Mesodermal cell (in vitro differentiated cells): Measurements from ENCODE around the gene VPS4A.

Experiments
- H3K27ac ChIP-seq: 2 replicates; pipeline ENCODE4 v1.7.0; 2013; ENCODE audit warnings: mild to moderate bottlenecking, low read depth, low read length, moderate library complexity; ENCODE audit not compliant: severe bottlenecking
- H3K36me3 ChIP-seq: 2 replicates; pipeline ENCODE4 v1.7.1; 2013; ENCODE audit warnings: mild to moderate bottlenecking, low read length, moderate library complexity; ENCODE audit not compliant: control insufficient read depth, insufficient read depth
- H3K4me1 ChIP-seq: one replicate; pipeline ENCODE4 v1.7.1; 2013; ENCODE audit warnings: mild to moderate bottlenecking, low read length; ENCODE audit not compliant: insufficient read depth, control insufficient read depth, poor library complexity, severe bottlenecking
- H3K4me3 ChIP-seq: 2 replicates; pipeline ENCODE4 v1.7.0; 2013; ENCODE audit warnings: low read length, control low read depth, mild to moderate bottlenecking; ENCODE audit not compliant: insufficient read depth, poor library complexity, severe bottlenecking; ENCODE audit errors: extremely low read depth
- H3K9me3 ChIP-seq: 2 replicates; pipeline ENCODE4 v1.7.1; 2013; ENCODE audit warnings: mild to moderate bottlenecking, low read length, moderate library complexity; ENCODE audit not compliant: control insufficient read depth
- WGBS, 2 experiments: methylation state at CpG; one replicate each; pipeline ENCODE4 v1.1.5; 2013; ENCODE audit warnings: missing lambda C conversion rate in 2 of 2; ENCODE audit not compliant: insufficient coverage in 2 of 2; 5-methylcytosine and 5-hydroxymethylcytosine counted together

The VPS4A gene

DNA sequence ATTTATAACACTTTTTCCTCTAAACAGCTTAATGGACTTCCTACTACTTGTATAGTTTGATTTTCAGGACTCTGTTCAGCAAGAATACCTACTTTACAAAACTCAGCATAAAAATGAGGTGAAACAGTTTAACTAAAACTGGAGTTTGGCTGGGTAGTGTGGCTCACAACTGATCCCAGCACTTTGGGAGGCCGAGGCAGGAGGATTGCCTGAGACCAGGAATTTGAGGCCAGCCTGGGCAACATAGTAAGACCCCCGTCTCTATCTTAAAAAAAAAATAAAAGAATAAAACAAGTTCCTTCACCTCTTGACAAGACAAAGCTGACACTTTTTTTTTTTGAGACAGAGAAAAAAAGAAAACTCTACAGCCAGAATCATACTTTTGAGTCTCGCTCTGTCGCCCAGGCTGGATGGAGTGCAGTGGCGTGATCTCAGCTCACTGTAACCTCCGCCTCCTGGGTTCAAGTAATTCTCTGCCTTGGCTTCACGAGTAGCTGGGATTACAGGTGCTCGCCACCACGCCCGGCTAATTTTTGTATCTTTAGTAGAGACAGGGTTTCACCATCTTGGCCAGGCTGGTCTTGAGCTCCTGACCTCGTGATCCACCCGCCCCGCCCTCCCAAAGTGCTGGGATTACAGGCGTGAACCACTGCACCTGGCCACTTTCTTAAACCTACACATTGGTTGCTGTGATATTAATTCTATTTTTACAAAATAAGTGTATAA lies 16.6 kb downstream of the VPS4A start:
- Histone ChIP-seq H3K27ac (no peak overlapping the region), H3K9me3 (no peaks in the 10 kb centered on the region), H3K4me3 (no peak overlapping the region), H3K4me1 (peaks cover 23% of the 10 kb centered on the region), H3K36me3 (peaks cover 74% of the 10 kb centered on the region)
- WGBS, 2 experiments: 96 to 100% methylated on average over 3 to 10 of the region's 14 CpGs

DNA sequence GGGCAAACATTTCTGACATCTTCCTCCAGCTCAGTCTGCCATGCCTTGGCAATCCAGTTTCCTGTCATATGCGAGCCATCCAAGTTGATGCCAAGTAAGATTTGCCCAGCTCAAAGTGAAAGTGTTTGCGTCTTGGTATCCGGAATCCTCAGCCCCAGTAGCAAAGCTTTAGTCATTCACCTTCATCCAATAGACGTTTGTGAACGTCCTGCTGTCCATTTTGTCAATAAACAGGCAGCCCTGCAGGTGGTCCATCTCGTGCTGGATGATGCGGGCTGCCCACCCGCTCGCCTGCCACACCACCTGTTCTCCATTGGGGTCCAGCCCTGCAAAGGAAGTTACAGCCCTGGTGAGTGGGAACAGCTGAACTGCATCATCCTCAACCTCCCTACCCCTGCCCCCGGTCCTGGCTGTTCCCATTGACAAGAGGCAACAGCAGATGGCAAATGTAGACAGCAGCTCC lies 17.7 kb downstream of the VPS4A start:
- no peak overlapping the region for H3K27ac ChIP-seq
- H3K36me3 ChIP-seq: peaks cover 74% of the 10 kb centered on the region
- no peaks in the 10 kb centered on the region for H3K9me3 ChIP-seq
- WGBS, 2 experiments: 83 to 89% methylated on average over 8 to 10 of the region's 10 CpGs
- H3K4me1 ChIP-seq: peaks cover 23% of the 10 kb centered on the region
- peak overlapping the region; percentile 71 for H3K4me3 ChIP-seq

DNA sequence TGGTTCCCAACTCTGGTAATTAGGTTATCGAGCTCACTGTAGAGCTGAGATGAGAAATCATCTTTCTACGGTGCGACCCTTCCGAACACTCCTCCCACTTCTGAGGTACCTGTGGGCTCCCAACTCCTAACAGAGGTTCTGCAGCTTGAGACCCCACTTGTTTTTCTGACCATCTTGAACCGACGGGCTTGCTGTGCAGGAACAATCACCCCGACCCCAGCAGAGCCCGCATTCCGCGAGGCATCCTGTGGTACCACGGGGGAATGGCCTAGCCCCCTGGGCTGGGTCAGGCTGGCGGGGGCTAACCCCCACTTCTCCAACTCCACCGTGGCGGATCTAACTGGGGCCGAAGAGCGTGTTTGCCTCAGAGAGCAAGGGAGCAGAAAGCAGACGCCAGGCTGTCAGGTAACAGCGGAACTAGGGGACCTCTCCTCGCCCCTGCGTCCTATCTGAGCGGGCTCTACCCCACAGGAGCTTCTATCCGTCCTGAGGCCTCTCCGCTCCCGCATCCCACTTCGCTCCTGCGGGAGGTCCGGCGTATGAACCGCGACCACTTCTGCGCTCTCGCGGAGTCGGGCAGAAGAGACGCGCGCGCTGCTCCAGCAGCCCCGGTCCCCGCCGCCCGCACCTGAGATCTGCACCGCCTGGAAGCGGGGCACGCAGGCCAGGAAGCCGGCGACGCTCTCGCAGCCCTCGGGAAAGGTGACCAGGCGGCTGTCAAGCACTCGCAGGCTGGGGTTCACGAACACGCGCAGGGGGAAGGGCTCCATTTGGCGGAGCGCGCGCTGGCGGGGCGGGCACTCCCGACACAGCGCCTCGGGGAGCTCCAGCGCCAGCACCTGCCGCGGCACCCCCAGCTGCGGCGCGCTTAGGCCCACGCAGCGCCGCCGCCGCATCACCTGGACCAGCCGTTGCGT lies 18.5 kb downstream of the VPS4A start:
- Histone ChIP-seq H3K27ac (peak overlapping the region; percentile 45), H3K9me3 (no peaks in the 10 kb centered on the region), H3K4me1 (peaks cover 17% of the 10 kb centered on the region), H3K4me3 (peak overlapping the region; percentile 71), H3K36me3 (peaks cover 74% of the 10 kb centered on the region)
- 5 to 9% methylated on average over 69 to 72 of the region's 77 CpGs for WGBS, 2 experiments

DNA sequence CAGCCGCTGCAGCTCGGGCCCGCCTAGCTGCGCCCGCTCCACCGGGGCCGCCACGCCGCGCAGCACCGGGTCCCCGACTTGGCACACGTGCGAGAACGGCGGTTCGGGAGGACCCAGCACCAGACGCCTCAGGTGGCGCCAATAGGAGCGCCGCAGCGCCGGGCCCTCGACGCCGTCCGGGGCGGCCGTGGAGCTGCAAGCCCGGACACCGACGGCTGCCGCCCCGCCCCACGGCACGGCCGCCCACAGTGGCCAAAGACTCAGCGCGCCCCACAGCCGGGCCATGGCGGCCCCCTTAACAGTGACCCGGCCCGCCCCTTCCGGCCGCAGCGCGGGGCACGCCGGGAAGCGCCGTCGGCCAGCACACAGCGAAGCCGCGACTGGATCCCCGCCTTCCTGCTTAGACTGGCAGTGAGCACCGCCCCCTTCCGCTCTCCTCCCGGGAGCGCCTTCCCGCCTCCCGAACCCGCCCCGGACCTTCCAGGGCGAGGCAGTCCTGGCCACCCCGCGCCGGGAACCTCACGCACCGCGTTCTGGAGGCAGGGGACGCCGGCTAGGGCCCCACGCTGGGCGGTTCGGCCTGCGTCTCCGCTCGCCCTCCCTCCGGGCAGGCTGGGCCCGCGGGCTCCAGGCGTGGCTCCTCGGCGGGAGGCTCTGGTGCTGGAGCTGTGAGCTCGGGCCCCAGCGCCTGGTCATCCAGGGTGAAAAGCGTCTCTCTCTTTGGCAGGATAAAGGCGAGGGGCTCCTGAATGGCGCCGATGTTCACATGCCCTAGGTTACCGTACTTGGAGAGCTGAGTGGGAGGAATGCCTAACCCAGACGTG lies 19.3 kb downstream of the VPS4A start, which contains the start of gene PDF:
Gene PDF, minus strand, starts transcription at position 303 of the 824 bp plus-strand sequence. Its CDS starts 18 bp downstream, at position 285.
- peak within 1 kb of the TSS; percentile 87 for H3K27ac ChIP-seq
- H3K9me3 ChIP-seq: no peaks in the 10 kb centered on the region
- 2 to 3% methylated on average over 72 to 80 of the region's 93 CpGs for WGBS, 2 experiments
- peaks cover 74% of the 10 kb centered on the region for H3K36me3 ChIP-seq
- H3K4me3 ChIP-seq: peak within 1 kb of the TSS; percentile 71
- H3K4me1 ChIP-seq: peaks cover 14% of the 10 kb centered on the region

DNA sequence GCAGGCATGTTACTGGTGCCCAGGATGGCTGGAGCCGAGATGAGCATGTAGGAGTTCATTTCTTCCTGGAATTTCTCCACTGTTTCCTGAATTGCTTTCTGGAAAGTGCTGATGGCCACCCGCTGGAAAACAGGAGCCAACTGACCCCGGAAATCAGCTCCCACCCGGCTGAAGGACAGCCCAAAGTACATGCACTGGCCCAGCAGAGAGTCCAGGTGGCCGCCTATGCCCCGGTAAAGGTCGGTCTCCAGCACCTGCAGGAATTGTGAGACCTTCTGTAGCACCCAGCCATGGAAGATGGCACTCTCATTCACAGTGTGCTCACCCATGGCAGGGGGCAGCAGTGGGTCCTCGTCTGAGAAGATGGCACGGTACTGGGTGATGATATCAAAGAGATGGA lies 23.5 kb downstream of the VPS4A start:
- Histone ChIP-seq H3K36me3 (peaks cover 59% of the 10 kb centered on the region), H3K27ac (no peak overlapping the region), H3K9me3 (no peaks in the 10 kb centered on the region), H3K4me3 (no peak overlapping the region), H3K4me1 (peaks cover 9% of the 10 kb centered on the region)
- 92 to 99% methylated on average over 6 to 9 of the region's 9 CpGs for WGBS, 2 experiments

DNA sequence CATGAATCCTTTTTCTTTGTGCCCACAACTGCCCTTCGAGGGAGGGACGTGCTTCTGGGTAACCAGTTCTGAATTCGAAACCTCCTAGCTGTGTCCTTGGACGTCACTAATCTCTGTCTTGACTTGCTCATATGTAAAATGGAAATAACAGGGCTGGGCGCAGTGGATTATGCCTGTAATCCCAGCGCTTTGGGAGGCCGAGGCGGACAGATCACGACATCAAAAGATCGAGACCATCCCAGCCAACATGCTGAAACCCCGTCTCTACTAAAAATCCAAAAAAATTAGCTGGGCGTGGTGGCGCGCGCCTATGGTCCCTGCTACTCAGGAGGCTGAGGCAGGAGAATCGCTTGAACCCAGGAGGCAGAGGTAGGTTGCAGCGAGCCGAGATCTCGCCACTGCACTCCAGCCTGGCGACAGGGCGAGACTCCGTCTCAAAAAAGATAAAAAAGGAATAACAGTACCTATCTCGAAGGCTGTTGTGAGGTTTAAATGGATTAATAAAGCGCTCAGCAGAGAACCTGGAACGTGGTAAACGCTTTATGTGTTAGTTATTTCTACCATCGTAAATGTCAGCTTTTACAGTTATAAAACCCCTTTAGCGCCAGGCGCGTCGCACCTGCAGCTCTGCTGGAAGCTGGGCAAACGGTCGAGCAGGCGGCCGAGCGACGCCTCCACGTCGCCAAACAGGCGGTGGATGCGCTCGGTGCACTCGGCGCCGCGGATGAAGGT lies 27.6 kb downstream of the VPS4A start:
- Histone ChIP-seq H3K9me3 (no peaks in the 10 kb centered on the region), H3K36me3 (peaks cover 67% of the 10 kb centered on the region), H3K27ac (peak overlapping the region; percentile 67), H3K4me1 (peaks cover 12% of the 10 kb centered on the region), H3K4me3 (peak overlapping the region; percentile 99)
- WGBS, 2 experiments: 24 to 41% methylated on average over 27 to 38 of the region's 46 CpGs

DNA sequence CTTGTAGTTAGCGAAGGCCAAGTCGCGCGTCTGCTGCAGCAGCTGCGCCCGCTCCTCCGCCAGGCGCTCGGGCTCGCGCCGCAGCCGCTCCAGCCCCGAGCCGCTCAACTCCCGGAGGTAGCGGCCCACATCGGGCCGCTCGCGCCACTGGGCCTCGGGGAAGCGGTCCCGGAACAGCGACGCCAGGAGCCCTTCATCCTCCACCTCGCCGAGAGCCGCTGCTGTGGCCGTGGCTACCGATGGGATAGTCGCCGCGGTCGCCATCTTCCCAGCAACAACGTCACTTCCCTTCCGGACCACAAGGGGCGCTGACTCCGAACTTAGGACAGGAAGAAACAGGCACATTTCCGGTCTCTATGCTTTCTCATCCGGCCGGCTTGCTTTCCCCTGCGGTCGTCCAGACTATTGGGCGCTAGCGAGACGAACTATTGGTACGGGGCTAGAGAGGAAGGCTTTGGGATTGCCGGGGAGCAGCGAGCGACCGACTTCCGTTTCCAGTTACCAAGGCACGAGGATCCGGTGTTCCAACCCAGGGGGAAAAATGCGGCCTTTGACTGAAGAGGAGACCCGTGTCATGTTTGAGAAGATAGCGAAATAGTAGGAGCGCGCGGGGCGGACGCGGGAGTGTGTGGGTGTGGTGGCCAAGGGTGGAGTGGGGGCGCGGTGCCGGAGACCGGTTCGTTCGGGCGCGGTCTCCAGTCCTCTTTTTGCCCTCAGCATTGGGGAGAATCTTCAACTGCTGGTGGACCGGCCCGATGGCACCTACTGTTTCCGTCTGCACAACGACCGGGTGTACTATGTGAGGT lies 28.3 kb downstream of the VPS4A start, which contains the start of the genes COG8 and NIP7:
Gene COG8, minus strand, starts transcription at position 276 of the 806 bp plus-strand sequence. Its CDS starts 12 bp downstream, at position 264.
Gene NIP7, plus strand, starts transcription at position 484 of the 806 bp plus-strand sequence. Its CDS starts 58 bp downstream, at position 542.
- Histone ChIP-seq H3K9me3 (no peaks in the 10 kb centered on the region), H3K36me3 (peaks cover 67% of the 10 kb centered on the region), H3K27ac (peak within 1 kb of the TSS; percentile 88), H3K4me3 (peak within 1 kb of the TSS; percentile 99), H3K4me1 (peaks cover 12% of the 10 kb centered on the region)
- WGBS, 2 experiments: 0% methylated on average over 66 to 70 of the region's 77 CpGs

DNA sequence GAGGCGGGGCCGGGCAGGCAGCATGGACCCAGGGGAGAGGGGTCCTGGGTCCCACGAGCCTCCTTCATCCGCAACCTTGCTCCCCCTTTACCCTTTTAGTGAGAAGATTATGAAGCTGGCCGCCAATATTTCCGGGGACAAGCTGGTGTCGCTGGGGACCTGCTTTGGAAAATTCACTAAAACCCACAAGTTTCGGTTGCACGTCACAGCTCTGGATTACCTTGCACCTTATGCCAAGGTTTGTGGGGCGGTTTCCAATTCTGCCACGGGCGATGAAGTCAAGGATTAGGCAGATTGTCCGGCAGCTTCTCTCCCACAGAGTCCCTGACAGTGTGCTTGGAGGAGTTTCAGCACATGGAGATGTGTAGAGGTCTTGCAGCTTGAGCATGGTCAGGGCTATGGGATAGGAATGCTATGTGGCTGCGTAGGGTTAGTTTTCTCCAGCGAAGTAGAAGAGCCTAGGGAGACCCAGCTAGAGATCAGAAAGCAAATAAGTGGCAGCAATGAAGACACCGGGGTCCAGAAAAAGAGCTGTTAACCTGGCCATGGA lies 29.0 kb downstream of the VPS4A start:
- Histone ChIP-seq H3K27ac (peak overlapping the region; percentile 88), H3K9me3 (no peaks in the 10 kb centered on the region), H3K36me3 (peaks cover 65% of the 10 kb centered on the region), H3K4me3 (peak overlapping the region; percentile 99), H3K4me1 (peaks cover 12% of the 10 kb centered on the region)
- WGBS, 2 experiments: 1 to 4% methylated on average over 10 to 14 of the region's 16 CpGs

DNA sequence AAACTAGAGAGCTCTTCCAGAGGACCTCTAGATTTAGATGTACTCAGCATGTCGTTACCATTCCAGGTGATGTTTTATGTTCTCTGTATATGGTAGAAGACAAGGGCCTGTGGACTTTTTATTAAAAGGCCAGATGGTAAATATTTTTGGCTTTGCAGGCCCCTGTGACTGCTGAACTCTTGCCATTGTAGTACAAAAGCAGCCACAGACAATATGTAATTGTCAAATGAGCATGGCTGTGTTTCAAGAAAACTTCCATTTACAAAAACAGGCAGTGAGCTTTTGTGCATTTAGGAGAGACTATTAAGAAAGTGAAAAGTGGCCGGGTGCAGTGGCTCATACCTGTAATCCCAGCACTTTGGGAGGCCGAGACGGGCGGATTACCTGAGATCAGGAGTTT lies 33.0 kb downstream of the VPS4A start:
- H3K4me1 ChIP-seq: peaks cover 7% of the 10 kb centered on the region
- no peak overlapping the region for H3K27ac ChIP-seq
- no peaks in the 10 kb centered on the region for H3K9me3 ChIP-seq
- WGBS, 2 experiments: 100% methylated on average over 3 to 4 of the region's 5 CpGs
- no peak overlapping the region for H3K4me3 ChIP-seq
- H3K36me3 ChIP-seq: peaks cover 53% of the 10 kb centered on the region
